HG03103 (cell line): ENCODE measurements around the gene TSR1.

ENCODE experiments used
- ATAC-seq: cut with Tn5 transposase; IDR thresholded peaks from one replicate; pipeline ENCODE4 v1.9.1; 2021; ENCODE audit warnings: low read depth; ENCODE audit not compliant: unreplicated experiment

Gene TSR1

DNA sequence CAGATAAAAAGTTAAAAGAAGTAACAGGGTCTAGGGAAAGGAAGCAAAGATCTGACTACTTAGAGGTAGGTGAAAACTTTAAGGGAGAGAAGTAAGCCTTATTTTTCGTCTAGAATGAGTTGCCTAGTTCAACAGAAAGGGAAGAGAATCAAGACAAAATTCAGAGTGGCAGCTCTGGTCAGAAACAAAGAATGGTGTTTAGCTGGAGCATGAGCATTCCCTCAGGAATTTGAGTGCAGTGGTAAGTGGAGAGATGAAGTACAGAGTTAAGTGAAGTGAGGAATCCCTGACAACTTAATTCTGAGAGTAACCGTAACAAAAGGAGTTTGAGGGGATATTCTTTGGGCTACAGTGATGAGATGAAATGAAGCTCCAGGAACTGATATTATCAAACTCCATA lies 44.2 kb downstream of the TSR1 start:
- ATAC-seq: no peak

DNA sequence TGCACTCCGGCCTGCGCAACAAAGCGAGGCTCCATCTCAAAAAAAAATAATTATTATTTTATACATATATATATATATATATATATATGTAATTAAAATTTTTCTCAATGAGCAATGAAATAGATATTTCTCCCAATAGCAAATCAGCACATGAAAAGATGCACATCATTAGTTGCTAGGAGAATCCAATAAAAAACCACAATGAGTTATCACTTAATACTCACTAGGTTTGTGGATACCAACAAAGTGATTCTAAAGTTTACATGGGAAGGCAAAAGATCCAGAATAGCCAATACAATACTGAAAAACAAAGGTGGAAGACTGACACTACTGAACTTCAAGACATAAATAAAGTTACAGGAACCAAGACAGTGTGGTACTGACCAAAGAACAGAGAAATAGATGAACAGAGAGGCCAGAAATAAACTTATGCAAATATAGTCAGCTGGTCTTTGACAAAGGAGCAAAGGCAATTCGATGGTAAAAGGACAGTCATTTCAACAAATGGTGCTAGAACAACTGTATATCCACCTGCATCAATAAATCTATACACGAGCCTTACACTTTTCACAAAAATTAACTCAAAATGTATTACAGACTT lies 46.3 kb downstream of the TSR1 start:
- ATAC-seq: no peak

DNA sequence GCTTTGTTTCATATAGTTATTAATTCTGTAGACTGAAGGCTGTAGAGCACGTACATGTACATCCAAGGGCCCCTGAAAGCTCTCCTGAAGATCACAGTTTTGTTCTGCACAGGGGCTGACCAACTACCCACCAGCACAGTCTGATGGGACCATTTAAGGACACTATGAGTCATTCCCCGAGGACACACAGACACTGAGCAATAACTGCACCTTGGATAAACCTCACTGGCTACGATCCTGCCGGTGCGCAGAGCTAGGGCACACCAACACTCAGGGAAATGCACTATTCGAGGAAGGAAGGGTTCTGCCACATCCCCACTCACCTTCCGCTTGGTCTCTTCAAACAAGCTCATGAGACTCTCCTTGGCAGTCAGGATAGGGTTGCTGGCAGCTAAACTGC lies 53.0 kb downstream of the TSR1 start:
- ATAC-seq: no peak

DNA sequence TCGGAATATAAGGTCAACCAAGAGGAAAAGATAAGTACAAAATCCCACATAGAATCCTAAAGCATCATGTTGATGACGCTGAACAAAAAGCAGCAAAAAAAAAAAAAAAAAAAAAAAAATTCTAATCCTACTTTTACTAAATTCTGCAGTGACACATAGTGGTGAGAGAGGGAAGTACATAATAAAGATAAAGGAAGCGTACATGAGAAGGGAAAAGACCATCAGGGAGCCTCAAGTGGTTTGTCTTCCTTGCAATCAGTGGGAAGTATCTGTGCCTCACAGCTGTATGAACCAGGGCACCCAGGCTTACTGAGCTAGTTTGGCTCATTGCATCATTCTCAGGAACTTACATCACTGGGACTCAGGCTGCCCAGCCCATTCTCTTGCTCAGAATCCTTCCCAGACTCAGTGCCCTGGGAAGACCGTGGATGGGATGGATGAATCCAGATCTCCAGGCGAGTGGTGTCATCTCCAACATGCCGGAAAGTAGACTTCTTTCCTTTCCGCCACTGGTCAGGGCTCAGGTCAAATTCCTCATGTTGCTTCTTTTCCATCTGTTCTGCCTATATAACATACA lies 53.9 kb downstream of the TSR1 start:
- no peak for ATAC-seq

DNA sequence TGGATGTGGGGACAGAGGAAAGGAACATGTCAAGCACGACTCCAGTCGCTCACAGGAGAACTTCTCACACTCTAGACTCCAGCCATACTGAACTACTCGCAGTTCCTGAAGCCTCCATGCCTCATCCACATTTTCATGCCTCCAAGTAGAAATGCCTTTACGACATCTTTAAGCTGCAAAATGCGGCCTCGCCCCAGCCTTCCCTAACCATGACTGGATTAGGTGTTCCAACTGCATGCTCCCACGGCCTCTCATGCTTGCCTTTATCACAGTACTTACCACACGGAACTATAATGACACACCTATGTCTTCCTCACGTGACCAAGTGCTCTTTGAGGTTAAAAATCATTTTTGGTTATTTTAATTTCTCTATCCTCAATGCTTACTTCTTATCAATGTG lies 56.5 kb downstream of the TSR1 start:
- no peak for ATAC-seq

DNA sequence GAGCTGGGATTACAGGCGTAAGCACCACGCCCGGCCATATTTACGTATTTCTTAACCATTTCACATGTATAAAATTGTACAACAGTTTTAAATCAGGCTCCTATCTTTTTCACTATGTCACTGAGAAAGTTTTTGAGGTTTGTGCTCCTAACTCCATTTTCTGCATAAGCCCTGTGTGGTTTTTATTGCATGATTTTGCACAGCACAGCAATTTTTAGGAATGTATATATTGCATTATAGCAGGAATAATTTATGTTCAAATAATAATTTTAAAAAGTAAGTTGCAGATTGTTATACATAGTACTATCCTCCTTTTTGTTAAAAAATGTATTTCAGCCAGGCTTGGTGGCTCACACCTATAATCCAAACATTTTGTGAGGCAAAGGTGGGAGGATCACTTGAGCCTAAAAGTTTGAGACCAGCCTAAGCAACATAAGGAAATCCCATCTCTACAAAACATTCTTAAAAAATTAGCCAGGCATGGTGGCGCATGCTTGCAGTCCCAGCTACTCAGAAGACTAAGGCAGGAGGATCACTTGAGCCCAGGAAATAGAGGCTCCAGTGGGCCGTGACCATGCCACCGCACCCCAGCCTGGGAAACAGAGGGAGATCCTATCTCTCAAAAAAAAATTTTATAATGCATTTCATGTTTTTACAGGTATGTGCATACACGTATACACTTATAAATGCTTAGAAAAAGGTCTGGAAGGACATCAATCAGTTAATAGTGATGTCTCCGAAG lies 58.7 kb downstream of the TSR1 start:
- ATAC-seq: no peak

DNA sequence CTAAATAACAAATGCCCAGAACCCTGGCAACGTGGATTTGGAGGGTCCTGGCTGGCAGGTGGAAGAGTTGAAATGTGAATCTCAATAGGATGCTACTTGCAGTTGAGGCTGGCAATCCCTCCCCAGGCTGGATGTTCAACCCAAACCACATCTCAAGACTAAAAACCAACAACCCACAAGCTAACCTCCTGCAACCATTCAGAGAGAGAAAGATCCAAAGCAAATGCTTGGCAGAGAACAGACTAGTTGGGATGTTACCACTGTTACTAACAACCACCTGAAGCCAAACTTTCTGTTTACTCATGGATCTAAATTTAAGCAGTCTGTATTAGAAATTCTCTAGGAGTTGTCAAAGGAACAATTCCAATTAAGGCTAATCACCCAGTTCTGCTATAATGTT lies 60.5 kb downstream of the TSR1 start:
- no peak for ATAC-seq

DNA sequence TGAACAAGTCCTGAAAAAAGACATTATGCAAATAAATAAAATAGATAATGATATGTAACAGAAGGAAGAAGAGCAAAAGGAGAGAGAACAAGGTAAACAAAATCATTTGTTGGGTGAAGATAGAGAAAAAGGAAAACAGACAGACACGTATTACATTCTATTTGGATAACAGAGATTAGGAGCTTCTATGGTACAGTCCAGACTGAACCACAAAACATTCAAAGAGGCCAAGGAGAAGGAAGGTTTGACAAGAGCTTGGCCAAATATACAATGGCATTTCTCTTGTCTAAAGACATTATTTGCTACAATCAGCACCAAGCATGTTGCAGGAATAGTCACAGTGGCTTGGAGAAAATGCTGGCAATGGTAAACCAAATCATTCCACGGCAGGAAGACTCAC lies 61.8 kb downstream of the TSR1 start:
- no peak for ATAC-seq
